ENCODE data around the gene SIK1.

- TF ChIP-seq CTCF (optimal IDR thresholded peaks at IDR 0.05 in 1 of 3, IDR thresholded peaks at IDR 0.05 in 1 of 3, conservative IDR thresholded peaks at IDR 0.05 in 1 of 3; ENCODE audit: extremely low read depth in 1 of 3, insufficient read depth in 2 of 3, low read length in 3 of 3), result no peak
- no peak for TF ChIP-seq EZH2 (IDR thresholded peaks at IDR 0.05; ENCODE audit: low read length)
These were observed 57.8 kb downstream of the SIK1 start for GRCh38 chr21:43369124-43369523.
